Heart left ventricle (tissue), 13 donors: Measurements from ENCODE around the gene ANXA2R.

Source experiments
- POLR2A ChIP-seq, 2 donors: fragments of 450-650 bp; IDR thresholded peaks; one replicate each; pipeline ENCODE4 v1.6.1; 2017; ENCODE audit warnings: antibody characterized with exemption in 2 of 2, mild to moderate bottlenecking in 2 of 2, moderate library complexity in 2 of 2
- TF ChIP-seq, protein P1 (sequence below), 12 donors: fragments of 200-600 bp; sonication (generic) in 4 of 12; IDR thresholded peaks; one replicate each; pipeline versions ENCODE4 v1.5.0 to v1.8.0; 2018 to 2022; ENCODE audit warnings: antibody characterized with exemption in 12 of 12, mild to moderate bottlenecking in 5 of 12
- donor health status: ischemic (EF 13 %, LVEDD 7.1; RV severe dilation, severe dysfunction).
- donor health status: DM: no; HTN: yes; CAD: no.
- donor health status: DM: no; HTN: no; CAD: no.
- donor health status: ischemic (EF 25% LVEDD 6.9; RV normal size, moderate dysfunction).
- donor health status: ischemic (EF 25% LVEDD 5.7; RV mildly dilated, moderate dysfunction).
- donor health status: ischemic (EF 35%, LVEDD 5.7; RV mildly dilated, moderate dysfunction).
- donor health status: nonischemic (EF 11% LVEDD 7.7; RV severe dilation, severe dysfunction).
- donor health status: DM: yes; HTN: yes; CAD: no.
- donor health status: PGD.
- donor health status: ischemic (EF 29% LVEDD 5.4; RV normal size, mild dysfunction).
- donor health status: nonischemic (EF 23%, LVEDD 6.1; RV moderate dilation, normal function).

GRCh38 chr5:43039471-43040286 lies 440 bp downstream of the ANXA2R start:
- TF ChIP-seq, protein P1, sequence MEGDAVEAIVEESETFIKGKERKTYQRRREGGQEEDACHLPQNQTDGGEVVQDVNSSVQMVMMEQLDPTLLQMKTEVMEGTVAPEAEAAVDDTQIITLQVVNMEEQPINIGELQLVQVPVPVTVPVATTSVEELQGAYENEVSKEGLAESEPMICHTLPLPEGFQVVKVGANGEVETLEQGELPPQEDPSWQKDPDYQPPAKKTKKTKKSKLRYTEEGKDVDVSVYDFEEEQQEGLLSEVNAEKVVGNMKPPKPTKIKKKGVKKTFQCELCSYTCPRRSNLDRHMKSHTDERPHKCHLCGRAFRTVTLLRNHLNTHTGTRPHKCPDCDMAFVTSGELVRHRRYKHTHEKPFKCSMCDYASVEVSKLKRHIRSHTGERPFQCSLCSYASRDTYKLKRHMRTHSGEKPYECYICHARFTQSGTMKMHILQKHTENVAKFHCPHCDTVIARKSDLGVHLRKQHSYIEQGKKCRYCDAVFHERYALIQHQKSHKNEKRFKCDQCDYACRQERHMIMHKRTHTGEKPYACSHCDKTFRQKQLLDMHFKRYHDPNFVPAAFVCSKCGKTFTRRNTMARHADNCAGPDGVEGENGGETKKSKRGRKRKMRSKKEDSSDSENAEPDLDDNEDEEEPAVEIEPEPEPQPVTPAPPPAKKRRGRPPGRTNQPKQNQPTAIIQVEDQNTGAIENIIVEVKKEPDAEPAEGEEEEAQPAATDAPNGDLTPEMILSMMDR (IDR thresholded peaks at IDR 0.05): peak in 3 of 12 donors; percentile 5 to 19 (median 6)
- no peak for TF ChIP-seq POLR2A (IDR thresholded peaks at IDR 0.05)
